AG10803 (cell line): ENCODE data around the gene BAX.
A peak's percentile ranks its signal among the peaks of the same experiment; 100 is the strongest.

Experiments
- DNase-seq: peaks from one replicate; pipeline ENCODE4 v3.0.0; 2010; ENCODE audit warnings: low read depth
- H3K4me3 ChIP-seq: 2 replicates; pipeline ENCODE4 v1.5.1; 2011; ENCODE audit warnings: mild to moderate bottlenecking, low read length, control low read depth
- TF ChIP-seq, protein P1 (sequence below): conservative IDR thresholded peaks from 2 replicates; pipeline ENCODE4 v1.5.1; 2011; ENCODE audit warnings: mild to moderate bottlenecking, low read length, control low read depth, inconsistent platforms

Gene BAX

DNA sequence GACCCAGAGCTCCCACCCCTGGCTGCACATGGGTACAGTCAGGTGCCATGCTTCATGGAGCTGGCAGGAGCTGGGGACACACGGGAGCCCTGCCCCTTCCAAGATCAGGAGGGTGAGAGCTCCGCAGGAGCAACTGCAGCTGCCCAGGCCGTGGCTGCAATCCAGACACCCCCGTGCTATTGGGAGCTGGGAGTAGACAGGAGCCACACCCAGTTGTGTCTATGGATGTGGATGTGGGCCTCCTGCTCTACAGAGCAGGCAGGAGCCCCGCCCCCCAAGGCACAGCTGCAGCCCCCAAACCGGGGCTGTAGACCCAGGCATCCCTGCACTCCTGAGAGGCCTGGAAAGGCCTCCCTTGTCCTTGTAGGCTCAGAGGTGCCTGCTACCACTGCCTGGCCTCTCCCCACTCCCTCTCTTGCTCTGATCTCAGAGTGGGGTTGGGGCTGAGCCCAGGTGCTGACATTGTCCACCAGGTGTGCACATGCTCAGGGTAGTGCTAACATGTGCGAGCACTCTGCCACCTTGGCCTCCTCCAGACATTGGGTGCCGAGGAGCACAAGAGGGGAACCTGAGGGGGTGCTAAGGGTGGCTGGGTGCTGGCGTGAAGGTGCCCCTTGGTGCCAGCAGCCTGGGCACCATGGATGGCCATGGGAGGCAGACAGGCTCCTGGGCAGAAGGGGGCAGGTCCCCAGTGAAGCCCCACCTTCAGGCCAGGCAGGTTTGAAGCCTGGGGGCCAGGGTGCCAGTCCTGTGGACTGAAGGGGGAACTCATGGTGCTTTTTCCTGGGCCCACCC lies 8.0 kb upstream of the BAX start:
- TF ChIP-seq, protein P1, sequence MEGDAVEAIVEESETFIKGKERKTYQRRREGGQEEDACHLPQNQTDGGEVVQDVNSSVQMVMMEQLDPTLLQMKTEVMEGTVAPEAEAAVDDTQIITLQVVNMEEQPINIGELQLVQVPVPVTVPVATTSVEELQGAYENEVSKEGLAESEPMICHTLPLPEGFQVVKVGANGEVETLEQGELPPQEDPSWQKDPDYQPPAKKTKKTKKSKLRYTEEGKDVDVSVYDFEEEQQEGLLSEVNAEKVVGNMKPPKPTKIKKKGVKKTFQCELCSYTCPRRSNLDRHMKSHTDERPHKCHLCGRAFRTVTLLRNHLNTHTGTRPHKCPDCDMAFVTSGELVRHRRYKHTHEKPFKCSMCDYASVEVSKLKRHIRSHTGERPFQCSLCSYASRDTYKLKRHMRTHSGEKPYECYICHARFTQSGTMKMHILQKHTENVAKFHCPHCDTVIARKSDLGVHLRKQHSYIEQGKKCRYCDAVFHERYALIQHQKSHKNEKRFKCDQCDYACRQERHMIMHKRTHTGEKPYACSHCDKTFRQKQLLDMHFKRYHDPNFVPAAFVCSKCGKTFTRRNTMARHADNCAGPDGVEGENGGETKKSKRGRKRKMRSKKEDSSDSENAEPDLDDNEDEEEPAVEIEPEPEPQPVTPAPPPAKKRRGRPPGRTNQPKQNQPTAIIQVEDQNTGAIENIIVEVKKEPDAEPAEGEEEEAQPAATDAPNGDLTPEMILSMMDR: no peak
- DNase-seq: no peak
- no peak overlapping the region for H3K4me3 ChIP-seq

DNA sequence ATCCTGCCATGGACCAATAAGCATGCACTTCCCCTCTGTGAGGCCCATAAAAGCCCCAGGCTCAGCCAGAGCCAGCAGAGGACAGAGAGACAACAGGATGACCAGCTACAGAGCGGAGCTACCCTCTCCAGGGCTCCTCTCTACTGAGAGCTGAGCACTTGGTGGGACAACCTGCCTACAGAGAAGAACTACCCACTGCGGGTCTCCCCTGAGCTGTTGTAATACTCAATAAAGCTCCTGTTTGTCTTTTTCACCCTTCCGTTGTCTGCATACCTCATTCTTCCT lies 7.5 kb upstream of the BAX start:
- no peak overlapping the region for H3K4me3 ChIP-seq
- TF ChIP-seq, protein P1: no peak
- no peak for DNase-seq

DNA sequence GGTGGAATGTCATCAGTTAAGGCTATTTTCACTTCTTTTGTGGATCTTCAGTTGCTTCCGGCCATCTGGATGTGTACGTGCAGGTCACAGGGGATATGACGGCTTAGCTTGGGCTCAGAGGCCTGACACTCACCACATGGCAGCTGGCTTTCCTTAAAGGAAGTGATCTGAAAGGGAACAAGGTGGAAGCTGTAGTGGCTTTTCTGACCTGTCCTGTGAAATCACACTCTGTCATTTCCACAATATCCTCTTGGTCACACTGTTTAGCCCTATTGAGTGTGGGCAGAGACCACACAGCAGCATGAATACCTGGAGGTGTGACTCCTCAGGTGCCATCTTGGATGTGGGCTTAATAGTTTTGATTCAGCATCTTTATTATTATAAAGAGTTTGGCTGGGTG lies 4.5 kb upstream of the BAX start:
- DNase-seq: no peak
- H3K4me3 ChIP-seq: no peak overlapping the region
- TF ChIP-seq, protein P1: no peak

DNA sequence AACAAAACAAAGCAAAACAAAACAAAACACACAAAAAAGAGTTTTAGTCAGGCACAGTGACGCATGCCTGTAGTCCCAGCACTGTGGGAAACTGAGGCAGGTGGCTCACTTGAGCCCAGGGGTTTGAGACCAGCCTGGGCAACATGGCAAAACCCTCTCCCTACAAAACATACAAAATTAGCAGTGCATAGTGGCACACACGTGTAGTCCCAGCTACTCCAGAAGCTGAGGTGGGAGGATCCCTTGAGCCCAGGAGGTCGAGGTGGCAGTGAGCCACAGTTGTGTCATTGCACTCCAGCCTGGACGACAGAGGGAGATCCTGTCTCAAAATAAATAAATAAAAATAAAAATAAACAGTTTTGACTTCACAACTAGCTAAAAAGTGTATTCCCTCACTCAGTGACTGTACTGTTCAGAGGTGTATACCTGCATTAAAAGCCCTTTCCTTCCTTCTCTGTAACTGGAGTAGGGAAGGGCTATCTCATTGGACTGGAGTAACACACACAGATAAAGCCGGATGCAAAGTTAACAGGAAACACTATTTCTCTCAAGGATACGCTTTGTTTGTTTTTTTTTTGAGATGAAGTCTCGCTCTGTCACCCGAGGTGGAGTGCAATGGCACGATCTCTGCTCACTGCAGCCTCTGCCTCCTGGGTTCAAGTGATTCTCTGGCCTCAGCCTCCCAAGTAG lies 3.7 kb upstream of the BAX start:
- no peak for DNase-seq
- no peak overlapping the region for H3K4me3 ChIP-seq
- TF ChIP-seq, protein P1: no peak

DNA sequence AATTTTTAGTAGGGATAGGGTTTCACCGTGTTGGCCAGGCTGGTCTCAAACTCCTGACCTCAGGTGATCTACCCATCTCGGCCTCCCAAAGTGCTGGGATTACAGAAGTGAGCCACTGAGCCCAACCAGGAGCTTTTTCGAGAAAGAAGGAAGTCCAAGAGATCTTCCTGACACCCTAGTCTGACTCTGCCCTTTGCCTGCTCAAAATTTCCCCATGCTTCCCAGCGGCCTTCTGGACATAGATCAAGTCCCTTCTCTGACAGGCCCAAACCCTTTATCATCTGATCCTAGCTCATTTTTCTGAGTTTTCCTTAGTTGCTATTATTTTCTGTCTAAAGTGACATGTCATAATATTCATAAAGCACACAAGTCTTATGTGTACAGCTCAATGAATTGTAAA lies 1.5 kb upstream of the BAX start:
- no peak overlapping the region for H3K4me3 ChIP-seq
- TF ChIP-seq, protein P1: no peak
- DNase-seq: no peak

DNA sequence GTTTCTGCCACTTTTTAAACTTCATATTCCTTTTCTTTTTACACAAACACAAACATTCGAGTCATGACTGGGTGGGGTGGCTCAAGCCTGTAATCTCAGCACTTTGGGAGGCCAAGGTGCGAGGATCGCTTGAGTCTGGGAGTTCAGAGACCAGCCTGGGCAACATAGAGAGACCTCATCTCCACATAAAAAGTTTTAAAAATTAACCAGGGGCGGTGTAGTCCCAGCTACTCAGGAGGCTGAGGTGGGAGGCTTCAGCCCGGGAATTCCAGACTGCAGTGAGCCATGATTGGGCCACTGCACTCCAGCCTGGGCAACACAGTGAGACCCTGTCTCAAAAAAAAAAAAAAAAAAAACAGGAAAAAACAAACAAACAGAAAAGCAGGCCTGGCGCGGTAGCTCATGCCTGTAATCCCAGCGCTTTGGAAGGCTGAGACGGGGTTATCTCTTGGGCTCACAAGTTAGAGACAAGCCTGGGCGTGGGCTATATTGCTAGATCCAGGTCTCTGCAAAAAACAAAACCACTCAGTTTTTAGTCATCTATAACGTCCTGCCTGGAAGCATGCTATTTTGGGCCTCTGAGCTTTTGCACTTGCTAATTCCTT lies 583 bp upstream of the BAX start:
- peak overlapping the region; percentile 59 for H3K4me3 ChIP-seq
- TF ChIP-seq, protein P1: no peak
- no peak for DNase-seq

DNA sequence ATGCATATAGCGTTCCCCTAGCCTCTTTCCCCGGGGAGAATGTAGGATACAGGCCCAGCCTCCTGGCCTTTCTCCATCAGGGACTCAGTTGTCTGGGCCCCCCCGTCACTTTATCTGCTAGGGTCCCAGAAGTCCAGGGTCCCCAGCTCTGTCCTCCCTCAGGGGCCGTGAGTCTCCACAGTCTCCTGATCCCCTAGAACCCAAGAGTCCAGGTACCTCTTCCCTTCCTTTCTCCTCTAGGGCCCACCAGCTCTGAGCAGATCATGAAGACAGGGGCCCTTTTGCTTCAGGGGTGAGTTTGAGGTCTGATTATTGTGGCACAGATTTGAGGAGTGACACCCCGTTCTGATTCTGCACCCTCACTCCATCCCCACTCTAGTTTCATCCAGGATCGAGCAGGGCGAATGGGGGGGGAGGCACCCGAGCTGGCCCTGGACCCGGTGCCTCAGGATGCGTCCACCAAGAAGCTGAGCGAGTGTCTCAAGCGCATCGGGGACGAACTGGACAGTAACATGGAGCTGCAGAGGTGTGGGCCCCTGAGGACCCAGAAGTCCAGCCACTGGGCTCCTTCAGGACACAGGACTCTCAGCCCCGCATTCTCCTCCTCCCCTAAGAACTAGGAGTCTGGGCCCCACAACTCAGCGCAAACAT lies 758 bp downstream of the BAX start:
- TF ChIP-seq, protein P1: no peak
- DNase-seq: no peak
- peak overlapping the region; percentile 98 for H3K4me3 ChIP-seq
